ENCODE results near the gene BTN2A1.

GRCh38 chr6:26478100-26478984 is 20.6 kb downstream of the BTN2A1 start:
- TF ChIP-seq, protein P1, sequence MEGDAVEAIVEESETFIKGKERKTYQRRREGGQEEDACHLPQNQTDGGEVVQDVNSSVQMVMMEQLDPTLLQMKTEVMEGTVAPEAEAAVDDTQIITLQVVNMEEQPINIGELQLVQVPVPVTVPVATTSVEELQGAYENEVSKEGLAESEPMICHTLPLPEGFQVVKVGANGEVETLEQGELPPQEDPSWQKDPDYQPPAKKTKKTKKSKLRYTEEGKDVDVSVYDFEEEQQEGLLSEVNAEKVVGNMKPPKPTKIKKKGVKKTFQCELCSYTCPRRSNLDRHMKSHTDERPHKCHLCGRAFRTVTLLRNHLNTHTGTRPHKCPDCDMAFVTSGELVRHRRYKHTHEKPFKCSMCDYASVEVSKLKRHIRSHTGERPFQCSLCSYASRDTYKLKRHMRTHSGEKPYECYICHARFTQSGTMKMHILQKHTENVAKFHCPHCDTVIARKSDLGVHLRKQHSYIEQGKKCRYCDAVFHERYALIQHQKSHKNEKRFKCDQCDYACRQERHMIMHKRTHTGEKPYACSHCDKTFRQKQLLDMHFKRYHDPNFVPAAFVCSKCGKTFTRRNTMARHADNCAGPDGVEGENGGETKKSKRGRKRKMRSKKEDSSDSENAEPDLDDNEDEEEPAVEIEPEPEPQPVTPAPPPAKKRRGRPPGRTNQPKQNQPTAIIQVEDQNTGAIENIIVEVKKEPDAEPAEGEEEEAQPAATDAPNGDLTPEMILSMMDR (IDR thresholded peaks at IDR 0.05): no peak
- no peak for TF ChIP-seq POLR2A (IDR thresholded peaks at IDR 0.05)

All from body of pancreas (tissue), 4 donors.